IMR-90 (cell line): ENCODE measurements around the gene WDR70.

Experiments
- CEBPB ChIP-seq: IDR thresholded peaks from 2 replicates; pipeline ENCODE4 v1.6.1; 2012; ENCODE audit warnings: low read depth, low read length, improper control_type of control experiment
- RAD21 ChIP-seq: IDR thresholded peaks from 2 replicates; pipeline ENCODE4 v1.6.1; 2012; ENCODE audit warnings: low read length, improper control_type of control experiment
- RFX5 ChIP-seq: IDR thresholded peaks from 2 replicates; pipeline ENCODE4 v1.8.0; 2012; ENCODE audit warnings: low read depth, mild to moderate bottlenecking, low read length, moderate library complexity
- TF ChIP-seq, protein P1 (sequence below): conservative IDR thresholded peaks from 2 replicates; pipeline ENCODE4 v1.5.1; 2012; ENCODE audit warnings: mild to moderate bottlenecking, low read depth, low read length, improper control_type of control experiment

DNA sequence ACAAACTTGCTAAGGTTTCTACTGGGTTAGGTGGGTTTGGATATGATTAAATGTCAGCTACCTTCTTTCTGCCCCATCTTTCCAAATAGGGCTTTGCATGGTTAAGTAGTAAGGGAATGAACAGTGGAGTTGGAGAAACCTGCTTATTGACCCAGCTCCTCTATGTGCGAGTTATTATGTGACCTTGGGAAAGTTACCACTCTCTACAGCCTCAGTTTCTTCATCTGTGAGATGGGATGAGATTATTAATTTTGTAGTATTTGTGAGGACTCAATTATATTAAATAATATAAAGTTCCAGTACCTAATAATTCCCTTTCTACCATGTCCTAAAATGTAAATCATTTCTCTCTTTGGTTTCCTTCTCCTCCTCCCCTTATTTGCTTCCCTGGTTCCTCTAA is 337.3 kb downstream of the WDR70 start:
- TF ChIP-seq, protein P1, sequence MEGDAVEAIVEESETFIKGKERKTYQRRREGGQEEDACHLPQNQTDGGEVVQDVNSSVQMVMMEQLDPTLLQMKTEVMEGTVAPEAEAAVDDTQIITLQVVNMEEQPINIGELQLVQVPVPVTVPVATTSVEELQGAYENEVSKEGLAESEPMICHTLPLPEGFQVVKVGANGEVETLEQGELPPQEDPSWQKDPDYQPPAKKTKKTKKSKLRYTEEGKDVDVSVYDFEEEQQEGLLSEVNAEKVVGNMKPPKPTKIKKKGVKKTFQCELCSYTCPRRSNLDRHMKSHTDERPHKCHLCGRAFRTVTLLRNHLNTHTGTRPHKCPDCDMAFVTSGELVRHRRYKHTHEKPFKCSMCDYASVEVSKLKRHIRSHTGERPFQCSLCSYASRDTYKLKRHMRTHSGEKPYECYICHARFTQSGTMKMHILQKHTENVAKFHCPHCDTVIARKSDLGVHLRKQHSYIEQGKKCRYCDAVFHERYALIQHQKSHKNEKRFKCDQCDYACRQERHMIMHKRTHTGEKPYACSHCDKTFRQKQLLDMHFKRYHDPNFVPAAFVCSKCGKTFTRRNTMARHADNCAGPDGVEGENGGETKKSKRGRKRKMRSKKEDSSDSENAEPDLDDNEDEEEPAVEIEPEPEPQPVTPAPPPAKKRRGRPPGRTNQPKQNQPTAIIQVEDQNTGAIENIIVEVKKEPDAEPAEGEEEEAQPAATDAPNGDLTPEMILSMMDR = no peak
- TF ChIP-seq CEBPB = no peak
- TF ChIP-seq RAD21 = no peak
- no peak for TF ChIP-seq RFX5
